Right kidney (tissue), 1 donor: Measurements from ENCODE around the gene ARID5B.

ENCODE experiments used
- DNase-seq: peaks from one replicate; pipeline ENCODE4 v3.0.0-alpha.2; 2016

ARID5B gene

DNA sequence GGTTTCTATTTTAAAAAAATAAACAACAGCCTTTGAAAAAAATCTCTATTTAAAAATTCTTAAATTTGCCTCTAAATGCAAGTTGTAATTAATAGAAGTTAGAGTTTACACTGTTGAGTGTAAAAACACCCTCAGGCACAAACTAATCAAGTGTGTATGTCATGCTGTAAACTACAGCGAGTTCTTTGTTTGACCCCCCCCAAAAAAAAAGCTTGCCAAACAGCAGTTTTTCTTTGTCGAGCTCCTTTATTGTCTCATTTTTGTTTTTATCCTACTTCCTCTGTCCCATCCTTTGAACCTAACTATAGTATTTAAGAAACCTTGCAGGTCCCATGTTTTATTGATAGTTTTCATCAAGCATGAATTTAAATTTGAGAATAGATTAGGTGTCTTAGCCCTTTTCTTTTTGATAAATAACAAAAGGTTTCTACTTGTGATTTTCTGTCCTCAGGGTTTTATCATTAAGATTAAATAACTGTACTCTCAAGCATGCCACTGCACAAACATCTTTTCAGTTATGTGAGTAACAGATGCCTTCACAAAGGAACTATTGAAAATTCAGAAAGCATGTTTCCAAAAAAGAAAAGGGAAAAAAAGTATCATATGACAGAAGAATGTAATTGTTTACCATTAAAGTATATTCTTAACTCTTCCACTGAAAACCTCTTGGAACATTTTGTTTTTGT, 176.0 kb downstream of the ARID5B start:
- no peak for DNase-seq

GRCh38 chr10:62079885-62080559, 178.5 kb downstream of the ARID5B start:
- DNase-seq: no peak

DNA sequence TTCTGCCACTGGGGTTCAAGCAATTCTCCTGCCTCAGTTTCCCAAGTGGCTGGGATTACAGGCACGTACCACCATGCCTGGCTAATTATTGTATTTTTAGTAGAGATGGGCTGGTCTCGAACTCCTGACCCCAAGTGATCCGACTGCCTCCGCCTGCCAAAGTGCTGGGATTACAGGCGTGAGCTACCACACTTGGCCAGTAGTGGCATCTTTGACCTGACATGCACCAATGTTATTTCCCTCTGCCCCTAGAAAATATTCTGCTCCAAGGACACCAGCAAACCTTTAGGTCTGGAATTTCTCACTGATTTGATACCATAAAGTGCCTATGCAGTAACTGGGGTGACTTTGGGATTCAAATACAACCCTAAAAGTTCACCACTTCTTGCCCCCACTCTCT, 179.4 kb downstream of the ARID5B start:
- DNase-seq: no peak

- DNase-seq: no peak
Observed at GRCh38 chr10:62081341-62082270, 180.1 kb downstream of the ARID5B start.

DNA sequence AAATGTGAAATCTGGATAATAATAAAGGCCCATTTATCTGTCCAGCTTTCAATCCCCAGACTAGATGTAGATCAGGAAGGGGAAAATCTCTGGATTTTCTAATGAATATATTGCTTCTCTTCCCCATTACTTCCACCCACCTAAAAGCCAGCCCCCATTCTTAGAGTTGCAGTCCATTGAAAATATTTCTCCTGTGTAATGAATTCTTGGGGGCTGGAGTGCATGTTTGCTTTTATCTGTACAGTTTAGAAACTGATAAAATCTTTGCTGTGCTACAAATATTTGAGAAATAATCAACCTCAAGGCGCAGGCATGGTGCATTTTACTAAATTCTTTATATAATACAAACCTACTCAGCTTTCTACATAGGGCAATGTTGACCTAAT, 180.8 kb downstream of the ARID5B start:
- DNase-seq: no peak

- DNase-seq: peak; percentile 52
Observed at GRCh38 chr10:62082729-62083411, 181.4 kb downstream of the ARID5B start.

DNA sequence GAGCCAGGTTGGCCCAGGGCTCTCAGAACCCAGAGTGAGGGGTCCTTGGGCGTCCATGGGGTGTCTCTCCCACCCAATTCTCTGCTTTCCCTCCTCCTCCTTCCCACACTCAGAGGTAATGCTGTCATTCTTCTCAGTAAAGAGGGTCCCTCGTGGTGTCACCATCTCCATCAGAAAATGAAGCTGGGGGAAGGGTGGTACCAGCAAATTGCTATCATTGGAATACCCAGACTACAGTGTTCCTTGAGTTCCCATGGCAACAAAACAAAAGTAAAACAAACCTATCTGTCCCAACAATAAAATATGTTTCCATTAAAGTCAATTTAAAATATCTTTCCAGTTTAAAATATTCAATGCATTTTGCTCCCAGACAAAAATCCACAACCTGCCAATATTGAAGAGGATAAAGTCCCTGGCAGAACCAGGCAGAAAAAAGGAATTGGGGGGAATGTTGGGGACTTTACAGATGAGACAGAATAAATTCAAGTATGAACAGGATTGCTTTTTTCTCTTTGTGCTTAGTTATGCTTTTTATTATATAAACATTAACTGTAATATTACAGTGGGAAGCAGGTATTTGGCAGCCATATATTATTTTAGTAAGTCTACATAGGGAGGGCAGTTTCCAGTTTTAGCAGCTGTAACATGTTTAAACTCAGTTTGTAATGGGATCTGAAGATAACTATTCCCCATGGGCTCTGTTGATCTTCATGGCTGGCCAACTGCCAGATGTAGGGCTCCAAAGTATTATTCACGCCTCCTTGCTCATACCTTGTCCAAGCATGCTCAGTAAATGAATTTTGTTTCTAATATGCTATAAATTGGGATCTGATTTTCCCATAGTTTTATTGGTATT, 182.1 kb downstream of the ARID5B start:
- DNase-seq: peak; percentile 35

DNA sequence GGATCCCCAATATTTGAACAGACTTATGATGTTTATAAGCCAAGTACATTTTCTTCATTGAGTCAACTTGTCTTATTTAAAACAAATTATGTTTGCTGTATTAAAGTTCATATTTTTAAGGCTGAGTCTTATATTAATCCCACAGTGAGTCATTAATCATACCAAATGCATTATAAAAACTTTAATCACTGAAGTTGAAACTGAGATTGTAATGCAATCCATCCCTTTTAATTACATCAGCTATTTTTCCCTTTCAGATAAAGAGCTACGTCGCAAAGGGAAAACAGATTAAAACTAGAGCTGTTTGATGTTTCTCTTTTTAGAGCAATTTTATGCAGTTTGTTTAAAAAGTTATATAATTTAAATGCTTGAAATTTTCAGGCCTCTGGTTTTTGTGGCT, 183.0 kb downstream of the ARID5B start:
- DNase-seq: no peak

- DNase-seq: no peak
Observed at GRCh38 chr10:62085404-62085803, 183.9 kb downstream of the ARID5B start.

- DNase-seq: no peak
Observed at GRCh38 chr10:62085821-62086220, 184.3 kb downstream of the ARID5B start.

DNA sequence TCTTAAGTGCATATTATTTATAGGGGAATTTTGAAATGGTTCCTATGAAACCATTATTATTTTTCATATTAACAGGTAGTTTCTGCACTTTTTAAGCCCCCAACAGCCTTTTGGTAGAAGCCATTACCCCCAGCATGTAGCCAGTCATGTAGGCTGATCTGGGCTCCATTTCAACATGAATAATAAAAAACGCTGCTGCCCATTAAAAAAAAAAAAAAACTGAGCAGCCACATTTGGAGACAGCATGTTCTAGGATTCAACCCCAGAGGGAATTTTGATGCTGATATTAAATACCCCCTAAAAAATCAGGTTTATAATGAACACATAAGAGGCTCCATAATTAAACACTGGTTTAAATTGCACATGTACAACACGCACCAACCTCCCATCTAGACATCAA, 185.8 kb downstream of the ARID5B start:
- DNase-seq: no peak

DNA sequence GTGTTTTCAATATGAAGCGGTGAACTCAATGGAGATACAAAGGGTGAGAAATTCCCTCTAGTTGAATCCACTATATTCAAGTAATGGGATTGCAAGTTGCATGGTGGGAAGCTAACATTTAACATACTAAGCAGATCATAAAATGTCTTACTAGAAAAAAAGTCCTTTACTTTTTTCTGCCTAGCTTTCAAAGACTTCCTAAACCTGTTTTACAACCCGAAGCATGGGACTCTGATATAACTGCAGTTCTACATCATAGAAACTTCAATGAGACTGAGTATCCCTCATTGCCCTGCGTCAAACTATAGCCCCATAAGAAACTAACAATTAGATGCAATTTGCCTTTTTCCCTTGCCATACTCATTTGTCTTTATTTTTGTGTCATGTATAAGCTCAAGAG, 187.3 kb downstream of the ARID5B start:
- DNase-seq: no peak

GRCh38 chr10:62092301-62093030, 191.0 kb downstream of the ARID5B start:
- no peak for DNase-seq

DNA sequence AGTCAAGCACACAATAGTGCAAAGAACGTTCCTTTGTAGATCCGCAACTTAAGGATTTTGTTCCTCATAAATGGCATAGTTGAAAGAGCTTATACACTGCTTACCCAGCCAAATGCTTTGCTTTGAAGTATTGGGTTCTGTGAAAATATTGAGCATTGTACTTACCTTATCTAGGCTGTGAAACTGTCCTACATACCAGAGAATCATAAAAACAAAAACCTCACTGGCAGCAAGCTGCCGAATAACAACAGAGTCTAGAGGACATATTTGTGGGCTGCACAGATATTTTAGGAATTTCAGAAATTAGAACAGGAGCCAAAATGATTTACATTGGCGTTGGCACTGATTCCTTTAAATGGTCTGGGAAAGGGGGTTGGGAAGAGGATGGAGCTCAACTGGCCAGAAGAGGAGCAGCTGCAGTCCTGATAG, 192.4 kb downstream of the ARID5B start:
- no peak for DNase-seq

DNA sequence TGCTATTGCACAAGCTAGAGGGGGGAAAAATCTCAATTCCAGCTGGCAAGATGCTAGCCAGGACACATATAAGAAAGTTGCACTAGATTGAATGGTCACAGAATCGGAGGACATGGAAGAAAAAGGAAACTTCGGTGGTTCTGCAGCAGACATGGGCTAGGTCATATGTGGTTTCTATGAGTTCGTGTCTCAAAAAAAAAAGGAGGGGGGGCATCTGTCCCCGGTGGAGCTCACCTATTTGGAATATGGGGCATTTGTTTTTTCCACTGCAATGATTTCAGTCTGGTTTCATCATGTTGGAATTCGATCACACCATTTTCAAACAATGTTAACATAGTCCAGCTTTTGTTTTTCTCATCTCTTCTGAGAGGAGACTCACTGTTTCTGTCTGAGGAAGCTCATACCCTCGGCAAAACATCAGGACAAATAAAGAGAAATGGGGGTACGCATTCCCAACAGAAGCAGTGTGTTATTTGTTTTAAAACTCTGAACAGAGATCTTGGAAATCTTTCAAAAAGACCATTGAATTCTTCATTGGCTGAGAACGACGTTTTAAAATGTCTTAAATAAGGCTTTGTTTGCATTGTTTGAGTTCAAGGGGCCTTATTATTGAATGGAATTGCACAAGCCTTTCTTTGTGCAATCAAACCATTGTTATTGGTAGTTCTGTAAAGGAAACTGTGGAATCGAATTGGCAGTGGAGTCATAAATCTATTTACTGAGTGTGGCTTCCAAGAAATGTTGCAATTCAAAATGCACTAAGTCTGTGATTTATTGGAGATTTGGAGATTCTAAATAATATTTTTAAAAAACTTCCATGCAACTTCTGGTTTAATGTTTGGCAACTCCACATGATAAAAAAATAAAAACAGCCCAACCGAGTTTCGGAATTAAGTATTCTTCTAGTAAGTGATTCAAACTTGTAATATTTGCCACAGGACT, 194.0 kb downstream of the ARID5B start:
- no peak for DNase-seq

- DNase-seq: no peak
Observed at GRCh38 chr10:62096256-62096933, 194.9 kb downstream of the ARID5B start.

- DNase-seq: no peak
Observed at GRCh38 chr10:62098278-62099121, 197.0 kb downstream of the ARID5B start.

DNA sequence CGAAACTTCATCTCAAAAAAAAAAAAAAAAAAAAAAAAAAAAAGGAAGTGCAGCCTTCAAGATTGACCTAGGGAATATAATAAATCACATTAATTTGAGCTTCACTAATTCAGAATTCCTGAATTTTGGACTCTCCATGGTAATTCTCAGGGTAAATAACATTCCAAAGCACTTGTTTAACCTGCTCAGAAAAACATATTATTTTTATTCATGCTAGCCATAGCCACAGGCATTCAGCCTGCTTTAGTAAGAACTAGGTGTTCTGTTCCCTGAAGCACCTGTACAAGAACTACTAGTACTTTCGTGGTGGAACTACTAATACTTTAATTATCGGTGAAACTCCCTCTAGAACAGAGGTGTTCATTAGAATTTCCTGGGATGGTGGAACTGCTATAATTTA, 197.8 kb downstream of the ARID5B start:
- DNase-seq: no peak
